Vagina (tissue), 2 donors: ENCODE measurements around the gene HRH2.

ENCODE experiments used
- POLR2A ChIP-seq, 2 donors: fragments of 450-650 bp; IDR thresholded peaks; one replicate each; pipeline ENCODE4 v1.6.1; 2017; ENCODE audit warnings: antibody characterized with exemption in 2 of 2, mild to moderate bottlenecking in 2 of 2, moderate library complexity in 2 of 2
- POLR2AphosphoS5 ChIP-seq, 2 donors: sonication (generic); formaldehyde crosslinking; IDR thresholded peaks; one replicate each; pipeline ENCODE4 v1.9.0; 2017; ENCODE audit warnings: antibody characterized with exemption in 2 of 2, mild to moderate bottlenecking in 2 of 2, low read depth in 1 of 2; ENCODE audit not compliant: insufficient read depth in 1 of 2
- TF ChIP-seq, protein P1 (sequence below), 3 experiments: fragments of 450-650 bp in 2 of 3; fragments of 200-600 bp in 1 of 3; sonication (generic) in 1 of 3; IDR thresholded peaks; one replicate each; pipeline ENCODE4 v1.5.1; 2017 to 2019; ENCODE audit warnings: antibody characterized with exemption in 3 of 3, mild to moderate bottlenecking in 2 of 3, moderate library complexity in 2 of 3

DNA sequence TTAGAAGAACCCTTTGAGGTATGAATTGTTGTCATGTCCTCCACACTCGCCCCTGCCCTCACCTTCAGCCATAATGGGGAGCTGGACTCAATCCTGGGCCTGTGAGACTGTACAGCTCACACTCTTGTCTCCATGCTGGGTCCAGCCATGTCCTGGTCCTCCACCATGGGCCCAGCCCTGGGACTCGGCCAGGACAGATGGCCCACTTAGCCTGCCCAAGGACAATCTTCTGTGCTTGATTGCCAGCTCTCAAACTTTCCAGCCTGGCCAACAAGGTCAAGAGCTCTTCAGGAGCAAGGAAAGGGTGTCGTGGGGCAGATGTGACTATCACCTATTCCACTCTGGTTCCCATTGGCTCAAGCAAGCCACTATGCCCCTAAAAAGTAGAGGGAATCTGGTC lies 90.8 kb downstream of the HRH2 start:
- TF ChIP-seq POLR2AphosphoS5 (IDR thresholded peaks at IDR 0.05; ENCODE audit: insufficient read depth in 1 of 2, low read depth in 1 of 2) (no peak), POLR2A (IDR thresholded peaks at IDR 0.05) (no peak)
- TF ChIP-seq, protein P1, sequence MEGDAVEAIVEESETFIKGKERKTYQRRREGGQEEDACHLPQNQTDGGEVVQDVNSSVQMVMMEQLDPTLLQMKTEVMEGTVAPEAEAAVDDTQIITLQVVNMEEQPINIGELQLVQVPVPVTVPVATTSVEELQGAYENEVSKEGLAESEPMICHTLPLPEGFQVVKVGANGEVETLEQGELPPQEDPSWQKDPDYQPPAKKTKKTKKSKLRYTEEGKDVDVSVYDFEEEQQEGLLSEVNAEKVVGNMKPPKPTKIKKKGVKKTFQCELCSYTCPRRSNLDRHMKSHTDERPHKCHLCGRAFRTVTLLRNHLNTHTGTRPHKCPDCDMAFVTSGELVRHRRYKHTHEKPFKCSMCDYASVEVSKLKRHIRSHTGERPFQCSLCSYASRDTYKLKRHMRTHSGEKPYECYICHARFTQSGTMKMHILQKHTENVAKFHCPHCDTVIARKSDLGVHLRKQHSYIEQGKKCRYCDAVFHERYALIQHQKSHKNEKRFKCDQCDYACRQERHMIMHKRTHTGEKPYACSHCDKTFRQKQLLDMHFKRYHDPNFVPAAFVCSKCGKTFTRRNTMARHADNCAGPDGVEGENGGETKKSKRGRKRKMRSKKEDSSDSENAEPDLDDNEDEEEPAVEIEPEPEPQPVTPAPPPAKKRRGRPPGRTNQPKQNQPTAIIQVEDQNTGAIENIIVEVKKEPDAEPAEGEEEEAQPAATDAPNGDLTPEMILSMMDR (IDR thresholded peaks at IDR 0.05) = no peak
